GM23248 (cell line): Measurements from ENCODE around the gene KIF20B.

Experiments used
- EZH2 ChIP-seq: fragments of 200-600 bp; sonication (generic); IDR thresholded peaks from 2 replicates; pipeline ENCODE4 v1.6.1; 2018; ENCODE audit warnings: antibody characterized with exemption, mild to moderate bottlenecking; ENCODE audit not compliant: insufficient read depth, poor library complexity, severe bottlenecking
- EZH2phosphoT487 ChIP-seq: fragments of 200-600 bp; sonication (generic); IDR thresholded peaks from 2 replicates; pipeline ENCODE4 v1.6.1; 2018; ENCODE audit warnings: antibody characterized with exemption, moderate library complexity, mild to moderate bottlenecking, low read depth; ENCODE audit not compliant: insufficient read depth

- no peak for TF ChIP-seq EZH2phosphoT487
- TF ChIP-seq EZH2 = no peak
These were observed 16.8 kb upstream of the KIF20B start for GRCh38 chr10:89684604-89685003.
